Measurements from ENCODE around the gene AK8.
"Not testable (repeated sequence)": the region's sequence is repeated elsewhere in the genome, so short reads cannot be mapped to it uniquely, and the experiment has no call there.

Gene AK8

DNA sequence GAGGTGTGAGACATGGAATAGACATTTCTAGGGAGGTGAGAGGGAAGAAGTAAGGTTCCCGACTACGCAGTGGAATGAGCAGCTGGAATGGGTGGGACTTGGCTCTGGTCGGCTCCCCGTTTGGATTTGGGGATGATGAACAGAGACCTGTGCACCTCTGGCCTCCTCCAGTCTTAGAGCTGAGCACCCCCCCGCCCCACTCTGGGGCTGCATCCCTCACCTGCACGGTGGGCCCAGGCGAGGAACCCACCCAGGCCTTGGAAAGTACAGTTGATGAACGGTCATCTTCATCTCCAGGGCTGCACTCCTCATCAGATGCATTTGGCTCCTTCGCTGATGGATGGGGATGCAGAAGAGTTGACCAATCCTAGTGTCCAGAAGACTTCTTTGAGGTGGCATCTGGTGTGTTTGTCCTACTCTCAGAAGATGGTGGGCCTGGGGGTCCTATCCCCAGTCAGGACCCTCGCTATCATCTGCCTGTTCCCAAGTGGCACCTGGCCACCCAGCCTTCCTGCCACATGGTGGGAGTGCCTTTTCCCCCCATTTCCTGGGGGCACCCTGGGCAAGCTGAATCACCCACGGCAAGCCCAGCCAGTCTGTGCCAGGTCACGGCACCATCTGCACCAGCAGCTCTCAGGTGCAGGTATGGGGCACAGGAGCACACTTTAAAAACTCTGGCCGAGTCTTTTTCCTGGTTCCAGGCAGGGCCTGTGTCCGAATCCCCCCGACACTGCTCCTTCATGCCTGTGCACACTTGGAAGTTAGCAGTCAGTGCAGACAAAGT lies 137.4 kb downstream of the AK8 start:
- no peak for DNase-seq

DNA sequence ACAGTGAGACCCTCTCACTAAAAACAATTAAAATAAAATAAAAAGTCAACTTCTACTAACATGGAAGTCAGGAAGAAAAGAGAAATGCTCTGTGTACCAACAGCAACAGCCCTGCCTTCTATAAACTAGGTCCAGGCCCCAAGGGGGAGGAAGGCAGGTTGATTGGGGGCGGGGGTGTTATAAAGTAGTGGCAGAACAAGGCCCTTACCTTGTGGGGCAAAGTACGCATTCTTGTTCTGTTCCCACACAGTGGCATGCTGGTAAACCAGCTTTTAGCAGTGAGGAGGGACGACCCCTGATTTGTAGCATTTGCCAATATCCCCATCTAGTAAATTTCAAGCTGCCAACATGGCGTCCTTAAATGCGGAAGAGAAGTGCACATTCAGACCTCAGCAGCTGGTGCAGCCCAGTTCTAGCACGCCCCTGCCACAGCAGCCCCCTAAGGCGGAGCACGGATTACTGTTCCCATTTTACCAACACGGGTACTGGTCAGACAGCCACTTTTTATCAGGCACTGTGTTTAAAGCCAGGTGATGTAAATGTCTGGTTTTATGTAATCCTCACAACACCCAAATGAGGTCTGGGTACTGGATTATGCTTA lies 138.3 kb downstream of the AK8 start:
- DNase-seq: no peak

DNA sequence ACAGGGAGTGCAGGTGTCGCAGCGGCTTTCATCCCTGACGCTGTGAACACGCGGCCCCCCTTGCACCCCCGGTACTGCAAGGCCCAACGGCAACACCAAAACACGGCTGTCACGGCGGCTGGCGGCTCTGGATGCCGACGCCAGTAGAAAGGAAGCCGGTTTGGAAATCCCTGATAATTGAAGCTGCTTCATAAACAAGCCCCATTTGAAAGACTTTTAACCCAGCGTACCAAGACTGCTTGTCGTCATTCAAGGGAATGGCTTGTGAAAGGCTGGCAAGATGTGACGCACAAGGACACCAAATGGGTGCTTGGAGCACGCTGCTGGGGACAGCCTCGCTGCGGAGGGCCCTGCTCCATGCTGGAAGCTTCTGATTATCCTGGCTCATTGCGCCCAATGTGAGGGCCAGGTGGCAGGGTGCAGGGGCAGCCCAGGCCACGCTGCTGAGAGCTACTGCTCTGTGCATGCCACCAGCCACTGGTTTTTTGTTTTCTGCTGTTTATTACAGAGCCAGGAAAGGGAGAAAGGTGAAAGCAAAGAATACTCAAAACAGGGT lies 144.7 kb downstream of the AK8 start:
- DNase-seq: no peak

DNA sequence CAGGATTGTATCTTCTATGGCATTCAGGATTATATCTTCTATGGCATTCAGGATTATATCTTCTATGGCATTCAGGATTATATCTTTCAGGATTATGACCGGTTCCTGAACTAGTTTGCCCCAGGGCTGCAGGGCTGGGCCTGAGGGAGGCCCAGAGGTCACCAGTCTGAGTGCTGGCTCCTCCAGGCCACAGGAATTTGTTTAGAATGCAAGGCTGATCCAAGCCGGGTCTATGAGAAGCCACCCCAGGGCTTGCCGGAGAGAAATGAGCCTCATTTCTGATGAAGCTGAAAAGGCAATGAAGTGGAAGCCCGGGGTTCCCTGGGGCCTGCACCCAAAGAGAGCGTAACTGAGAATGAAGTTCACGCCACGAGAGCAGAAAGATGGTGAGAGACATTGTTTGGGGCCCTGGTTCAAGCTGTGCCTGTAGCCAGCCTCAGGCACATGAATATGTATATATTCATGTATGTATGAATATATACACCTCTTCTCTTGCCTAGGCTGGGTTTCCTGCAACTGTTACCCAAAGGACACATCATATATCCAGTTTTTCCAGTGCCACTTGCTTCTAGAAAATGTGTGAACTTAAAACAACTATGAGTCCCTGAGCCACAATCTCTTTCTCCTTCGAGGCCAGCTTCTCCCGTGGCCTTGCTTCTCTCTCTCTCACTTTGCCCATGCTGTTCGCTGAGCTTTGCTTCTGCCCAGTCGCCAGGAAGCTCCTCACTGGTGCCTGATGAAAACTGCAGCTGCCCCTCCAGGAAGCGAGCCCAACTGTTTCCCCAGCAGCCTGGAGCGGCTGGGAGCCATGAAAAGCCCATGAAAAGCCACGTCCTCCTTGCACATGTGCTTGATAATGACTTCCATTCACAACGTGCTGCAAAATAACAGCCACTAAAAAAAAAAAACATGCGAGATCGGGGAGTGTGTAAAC lies 145.5 kb downstream of the AK8 start:
- no peak for DNase-seq

DNA sequence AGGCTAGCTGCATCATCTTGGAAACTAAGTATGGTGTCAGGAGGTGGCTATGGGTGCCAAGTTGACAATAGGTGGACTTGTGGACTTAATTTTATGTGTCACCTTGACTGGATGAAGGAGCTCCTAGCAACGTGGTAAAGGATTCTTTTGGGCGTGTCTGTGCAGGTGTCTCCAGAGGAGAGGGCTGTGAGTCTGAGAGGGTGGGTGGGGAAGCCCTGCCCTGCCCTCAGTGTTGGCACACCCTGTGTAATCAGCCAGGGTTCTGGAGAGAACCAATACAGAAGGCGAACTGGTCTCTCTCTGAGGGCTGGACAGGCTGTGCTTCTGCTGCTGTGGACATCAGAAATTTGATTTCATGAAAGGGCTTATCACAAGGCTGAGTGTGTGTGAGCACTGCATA lies 146.9 kb downstream of the AK8 start:
- no peak for DNase-seq

DNA sequence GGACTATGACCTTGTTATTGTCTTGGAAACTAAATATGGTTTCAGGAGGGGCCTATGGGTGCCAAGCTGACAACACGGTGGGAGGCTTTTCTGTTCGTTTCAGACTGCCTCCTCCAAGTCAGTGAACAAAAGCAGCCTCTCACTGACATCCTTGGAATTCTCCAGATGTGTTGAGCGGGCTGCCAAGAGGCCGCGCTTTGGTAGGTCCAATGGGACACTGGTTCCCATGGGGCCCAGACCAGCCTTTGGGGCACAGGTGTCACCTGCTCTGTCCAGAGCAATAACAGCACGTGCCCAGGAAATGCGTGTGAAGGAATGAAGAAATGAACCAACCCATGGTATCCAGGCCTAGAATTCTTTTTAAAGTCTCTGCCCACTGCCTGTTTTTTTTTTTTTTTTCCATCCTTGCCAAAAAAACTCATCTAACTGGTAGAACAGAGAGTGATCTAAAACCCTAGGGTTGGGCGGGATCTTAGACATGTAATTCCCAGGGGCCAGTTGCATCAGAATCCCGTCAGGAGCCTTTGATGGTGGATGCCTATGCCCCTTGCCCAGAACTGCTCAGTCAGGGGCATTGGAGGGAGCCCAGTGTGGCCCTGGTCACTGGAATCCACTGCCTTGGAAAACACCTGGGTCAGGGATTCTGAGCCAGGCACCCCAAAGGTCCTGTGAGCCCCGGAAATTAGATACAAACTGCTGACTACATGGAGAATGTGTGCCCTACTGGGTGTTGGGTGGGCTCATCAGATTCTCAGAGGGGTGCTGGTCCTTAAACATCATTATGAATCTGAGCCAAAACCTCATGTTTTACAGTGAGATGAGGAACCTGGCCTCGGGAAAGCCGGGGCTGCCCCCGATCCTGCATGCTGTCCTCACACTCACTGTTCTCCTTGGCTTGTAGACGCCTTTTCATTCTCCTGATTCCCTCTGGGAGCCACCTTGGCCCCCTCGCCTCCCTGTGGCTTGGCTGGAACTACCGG lies 147.7 kb downstream of the AK8 start:
- no peak for DNase-seq

DNA sequence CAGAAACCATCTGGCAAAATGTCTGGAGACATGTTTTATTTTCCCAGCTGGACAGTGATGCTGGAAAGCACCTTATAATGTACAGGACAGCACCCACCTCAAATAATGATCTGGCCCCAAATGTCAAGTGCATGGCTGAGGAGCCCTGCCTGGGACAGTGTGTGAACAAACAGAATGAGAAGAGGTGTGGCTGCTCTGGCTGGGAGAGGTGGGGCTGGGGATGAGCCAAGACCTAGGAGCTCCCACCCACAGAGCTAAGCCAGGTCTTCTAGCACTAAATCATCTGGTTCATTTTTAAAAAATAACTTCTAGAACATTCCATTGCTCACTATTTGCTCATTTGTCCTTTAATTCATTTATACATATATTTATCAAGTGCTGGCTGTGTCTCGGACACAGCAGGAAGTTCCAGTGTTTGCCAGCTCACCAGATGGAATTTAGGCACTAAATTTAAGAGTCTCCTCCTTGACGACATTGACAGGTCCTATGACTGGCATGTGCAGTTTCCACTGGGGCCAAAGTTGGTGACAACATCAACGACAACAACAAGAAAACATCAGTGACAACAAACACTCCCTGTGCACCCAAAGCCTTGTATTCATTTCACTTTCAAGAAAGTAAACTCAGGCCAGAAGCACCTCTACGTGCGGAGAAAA lies 148.7 kb downstream of the AK8 start:
- no peak for DNase-seq

DNA sequence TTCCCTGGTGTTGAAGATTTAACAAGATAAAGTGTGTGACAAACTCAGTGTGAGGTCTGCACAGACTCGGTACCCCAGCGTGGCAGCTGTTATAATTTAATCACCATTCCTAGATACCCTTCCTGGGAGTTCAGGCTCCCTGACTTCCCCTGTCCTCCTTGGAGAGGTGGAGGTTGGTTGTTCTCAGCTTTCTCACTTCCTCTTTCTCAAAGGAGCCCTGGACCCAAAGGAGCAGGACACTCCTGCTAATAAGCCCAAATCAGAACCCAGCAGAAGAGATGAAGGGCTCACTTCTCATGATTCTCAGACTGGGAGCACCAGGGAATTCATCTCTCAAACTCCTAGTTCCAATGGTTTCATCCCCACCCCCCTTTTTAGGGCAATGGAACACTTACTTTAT lies 149.6 kb downstream of the AK8 start:
- DNase-seq: no peak

DNA sequence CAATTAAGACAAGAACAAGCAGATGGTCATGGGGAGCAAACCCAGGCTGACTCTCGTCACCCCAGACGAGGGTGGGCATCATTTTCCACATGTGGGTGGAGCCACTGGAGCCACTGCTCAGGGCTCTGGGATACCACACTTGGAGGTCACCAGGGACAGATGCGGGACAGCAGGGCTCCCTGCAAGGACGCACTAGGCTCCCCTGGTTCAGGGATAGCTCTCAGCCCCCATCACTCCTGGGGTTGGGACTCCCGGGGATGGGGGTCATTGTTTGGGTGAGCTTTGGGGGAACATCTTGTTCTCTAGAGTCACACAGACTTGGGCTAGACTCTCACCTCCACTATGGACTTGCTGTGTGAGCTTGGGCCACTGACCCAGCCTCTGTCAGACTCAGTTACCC lies 150.0 kb downstream of the AK8 start:
- DNase-seq: no peak

GRCh38 chr9:132726576-132727130 lies 151.4 kb downstream of the AK8 start:
- no peak for DNase-seq

GRCh38 chr9:132725306-132725705 lies 152.8 kb downstream of the AK8 start:
- no peak for DNase-seq

GRCh38 chr9:132723809-132724208 lies 154.3 kb downstream of the AK8 start:
- DNase-seq: no peak

DNA sequence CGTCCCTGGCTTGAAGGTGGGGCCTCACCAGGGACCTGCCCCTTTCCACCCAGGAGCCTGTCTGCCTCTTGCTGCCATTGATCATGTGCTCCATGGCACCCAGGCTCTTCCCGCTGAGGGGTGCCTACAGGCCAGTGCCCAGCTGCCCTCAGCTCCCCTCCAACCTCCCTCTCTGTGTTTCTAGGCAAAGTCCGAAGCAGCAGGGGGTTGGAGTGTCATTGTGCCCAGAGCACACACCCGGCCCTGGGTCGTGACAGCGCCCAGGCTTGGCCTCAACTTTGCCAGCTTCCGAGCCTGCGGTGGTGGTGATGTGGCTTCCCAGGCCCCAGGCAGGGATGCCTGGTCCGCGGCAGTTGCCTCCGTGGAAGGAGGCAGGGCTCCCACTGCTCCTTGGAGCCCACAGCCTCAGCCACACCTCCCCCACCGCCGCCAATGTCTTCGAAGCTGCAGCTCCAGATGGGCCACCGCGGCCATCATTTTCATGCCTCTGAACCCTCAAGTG lies 155.5 kb downstream of the AK8 start:
- DNase-seq: no peak

GRCh38 chr9:132721661-132722060 lies 156.4 kb downstream of the AK8 start:
- no peak for DNase-seq

- DNase-seq: not testable (repeated sequence)
Measured at GRCh38 chr9:132718381-132718928, 159.6 kb downstream of the AK8 start.

GRCh38 chr9:132717326-132717945 lies 160.6 kb downstream of the AK8 start:
- no peak for DNase-seq

DNA sequence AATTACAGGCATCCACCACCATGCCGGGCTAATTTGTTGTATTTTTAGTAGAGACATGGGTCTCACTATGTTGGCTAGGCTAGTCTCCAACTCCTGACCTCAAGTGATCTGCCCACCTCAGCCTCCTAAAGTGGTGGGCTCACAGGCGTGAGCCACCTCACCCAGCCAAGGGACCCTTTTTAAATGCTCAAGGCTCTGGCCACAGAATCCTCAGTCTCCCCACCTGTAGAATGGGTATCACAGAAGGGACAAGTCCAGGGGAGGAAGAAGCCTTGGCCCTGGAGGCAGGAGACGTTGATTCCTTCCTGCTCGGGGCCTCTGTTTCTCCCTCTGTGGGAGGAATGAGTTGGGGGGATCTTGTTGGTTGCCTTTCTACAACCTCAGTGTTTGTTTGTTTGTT lies 162.1 kb downstream of the AK8 start:
- no peak for DNase-seq

DNA sequence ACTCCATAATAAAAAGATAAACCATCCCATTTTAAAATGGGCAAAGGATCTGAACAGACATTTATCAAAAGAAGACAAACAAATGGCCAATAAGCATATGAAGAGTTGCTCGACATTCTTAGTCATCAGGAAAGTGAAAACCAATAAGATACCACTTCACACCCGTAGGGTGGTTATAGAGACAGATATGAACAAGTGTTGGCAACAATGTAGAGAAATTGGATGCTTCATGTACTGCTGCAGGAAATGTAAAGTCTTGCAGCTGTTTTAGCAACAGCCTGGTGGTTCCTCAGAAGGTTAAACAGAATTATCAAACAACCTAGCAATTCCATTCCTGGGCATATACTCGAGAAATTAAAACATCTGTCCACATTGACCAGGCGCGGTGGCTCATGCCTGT lies 165.3 kb downstream of the AK8 start:
- DNase-seq: no peak

DNA sequence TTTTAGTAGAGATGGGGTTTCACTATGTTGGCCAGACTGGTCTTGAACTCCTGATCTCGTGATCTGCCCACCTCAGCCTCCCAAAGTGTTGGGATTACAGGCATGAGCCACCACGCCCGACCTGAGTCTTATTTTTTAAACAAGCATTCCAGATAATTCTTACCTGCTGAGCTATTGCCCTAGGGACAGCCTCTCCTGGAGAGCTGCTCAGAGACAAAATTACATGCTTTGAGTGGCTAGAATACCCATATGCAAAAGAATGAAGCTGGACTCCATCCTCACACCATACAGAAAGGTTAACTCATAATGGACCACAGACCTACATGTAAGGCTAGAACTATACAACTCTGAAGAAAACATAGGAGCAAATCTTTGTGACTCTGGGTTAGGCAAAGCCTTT lies 166.2 kb downstream of the AK8 start:
- no peak for DNase-seq

DNA sequence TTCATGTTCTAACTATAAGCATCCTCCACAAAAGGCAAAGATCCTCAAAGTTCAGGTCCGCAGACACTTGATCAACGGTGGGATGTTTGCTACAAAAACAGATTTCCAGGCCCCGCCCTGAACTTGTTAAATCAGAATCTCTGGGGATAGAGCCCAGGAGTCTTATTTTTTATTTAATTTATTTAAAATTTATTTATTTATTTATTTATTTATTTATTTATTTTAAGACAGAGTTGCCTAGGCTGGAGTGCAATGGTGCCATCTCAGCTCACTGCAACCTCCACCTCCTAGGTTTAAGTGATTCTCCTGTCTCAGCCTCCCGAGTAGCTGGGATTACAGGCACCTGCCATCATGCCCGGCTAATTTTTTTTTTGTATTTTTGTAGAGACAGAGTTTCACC lies 166.9 kb downstream of the AK8 start:
- DNase-seq: not testable (repeated sequence)
